ENCODE results near the gene CACNA1C.

The CACNA1C gene

DNA sequence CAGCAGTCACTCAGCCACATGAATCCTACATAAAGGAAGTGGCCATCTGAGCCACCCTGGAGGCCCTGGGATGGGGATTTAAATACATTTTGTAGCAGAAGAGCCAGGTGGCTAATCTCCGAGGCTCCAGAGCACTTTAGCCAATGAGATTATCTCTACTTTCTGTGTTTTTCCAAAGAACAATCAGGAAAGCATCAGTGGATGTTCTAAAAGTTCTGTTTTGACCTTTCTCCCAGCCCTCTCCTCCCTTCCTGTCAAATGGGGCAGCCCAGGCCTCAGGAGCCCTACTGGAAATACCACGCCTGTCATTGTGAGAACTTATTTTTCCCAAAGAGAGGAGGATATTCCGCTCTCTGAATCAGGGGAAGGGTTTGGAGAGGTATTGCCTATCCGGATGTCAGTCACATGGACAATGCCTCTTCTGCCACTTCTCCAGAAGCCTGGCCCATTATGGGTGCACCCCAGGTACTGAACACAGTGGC lies 405.2 kb downstream of the CACNA1C start:
- no peak for DNase-seq (ENCODE audit: low read depth)

DNA sequence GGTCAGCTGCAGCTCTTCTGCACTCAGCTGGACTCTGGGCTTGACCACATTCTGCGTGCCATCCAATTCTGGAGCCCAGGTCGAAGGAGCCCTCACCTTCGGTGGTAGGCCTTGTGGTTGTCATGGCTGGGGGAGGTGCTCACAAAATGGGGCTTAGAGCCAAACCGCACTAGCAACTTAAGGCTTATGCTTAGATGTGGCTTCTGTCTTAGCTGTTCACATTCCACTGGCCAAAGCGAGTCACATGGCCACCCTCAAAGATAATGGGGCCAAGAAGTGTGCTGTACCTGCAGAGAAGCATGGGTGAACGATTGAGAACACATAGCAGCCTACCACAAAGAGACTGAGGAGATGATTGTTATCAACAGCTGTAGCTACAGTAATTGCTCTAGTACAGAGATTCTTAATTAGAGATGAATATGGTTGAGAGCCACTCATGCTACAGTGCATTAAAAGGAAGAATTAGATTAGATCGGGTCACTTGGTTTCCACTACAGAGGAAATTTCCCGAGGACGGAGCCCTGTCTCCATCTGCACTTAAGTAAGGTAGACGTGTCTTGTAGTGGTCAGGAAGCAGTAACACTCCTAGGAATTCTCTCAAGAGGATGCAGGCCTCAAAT lies 407.4 kb downstream of the CACNA1C start:
- DNase-seq (ENCODE audit: low read depth) = no peak

DNA sequence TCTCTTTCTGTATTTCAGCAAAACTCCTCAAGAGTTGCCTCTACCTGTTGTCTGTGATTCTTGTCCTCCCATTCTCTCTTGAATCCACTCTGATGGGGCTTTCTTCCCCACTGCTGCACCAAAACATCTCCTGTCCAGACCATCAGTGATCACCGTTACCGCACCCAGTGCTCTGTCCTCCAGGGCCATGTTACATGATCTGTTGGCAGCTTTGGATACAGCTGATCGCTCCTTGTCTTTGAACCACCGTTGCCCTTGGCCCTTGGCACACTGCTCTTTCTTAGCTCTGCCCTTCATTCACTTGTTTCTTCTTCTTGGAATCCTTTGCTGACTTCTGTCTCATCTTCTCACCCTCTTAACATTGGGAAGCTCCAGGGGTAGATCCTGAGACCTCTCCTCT lies 408.3 kb downstream of the CACNA1C start:
- no peak for DNase-seq (ENCODE audit: low read depth)

DNA sequence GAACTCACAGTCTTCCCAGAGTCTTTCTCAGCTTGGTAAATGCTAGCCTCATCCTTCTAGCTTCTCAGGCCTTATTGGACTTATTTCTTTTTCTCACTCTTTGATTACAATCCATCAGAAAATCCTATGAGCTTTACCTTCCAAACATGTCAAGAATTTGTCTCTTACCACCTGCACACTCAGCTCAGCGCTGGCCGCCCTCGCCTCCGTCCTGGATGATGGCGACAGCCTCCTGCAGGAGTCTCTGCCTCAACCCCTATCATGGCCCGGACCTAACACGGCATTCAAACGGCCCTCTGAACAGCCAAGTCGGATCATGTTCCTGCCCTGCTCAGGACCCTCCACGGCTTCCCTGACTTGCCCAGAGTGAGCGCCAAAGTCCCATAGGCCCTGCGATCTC lies 408.9 kb downstream of the CACNA1C start:
- DNase-seq (ENCODE audit: low read depth) = no peak

DNA sequence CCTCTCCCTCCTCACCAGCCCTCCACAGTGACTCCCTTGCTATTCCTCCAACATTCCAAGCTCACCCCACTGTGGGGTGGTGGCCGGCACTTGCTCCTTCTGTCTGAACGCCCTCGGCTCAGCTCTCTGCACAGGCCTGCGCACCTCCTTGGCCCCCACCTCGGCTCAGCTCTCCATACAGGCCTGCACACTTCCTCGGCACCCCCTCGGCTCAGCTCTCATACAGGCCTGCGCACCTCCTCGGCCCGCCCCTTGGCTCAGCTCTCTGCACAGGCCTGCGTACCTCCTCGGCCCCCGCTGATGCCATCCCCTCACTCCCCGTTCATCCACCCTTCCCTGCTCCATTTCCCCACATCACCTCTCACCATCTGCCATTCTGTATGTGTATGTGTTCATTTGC lies 409.3 kb downstream of the CACNA1C start:
- no peak for DNase-seq (ENCODE audit: low read depth)

DNA sequence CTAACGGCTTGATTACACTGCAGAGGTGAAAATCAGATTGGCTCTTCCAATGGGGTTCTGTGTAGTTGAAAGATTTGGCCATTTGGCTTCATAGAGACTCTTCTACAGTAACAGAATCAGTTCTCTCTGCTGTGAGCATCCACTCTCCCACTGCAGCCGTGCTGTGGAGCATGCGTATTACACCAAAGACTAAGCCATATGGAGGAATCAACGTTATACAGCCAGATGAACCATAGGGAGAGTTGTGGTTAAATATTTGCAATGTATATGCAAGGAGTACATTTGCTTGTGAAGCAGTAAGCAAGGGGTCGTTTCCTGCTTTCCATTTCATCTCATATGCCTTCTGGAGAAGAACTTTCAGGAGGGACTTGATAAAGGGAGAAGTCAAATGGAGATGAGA lies 410.9 kb downstream of the CACNA1C start:
- DNase-seq (ENCODE audit: low read depth) = no peak

DNA sequence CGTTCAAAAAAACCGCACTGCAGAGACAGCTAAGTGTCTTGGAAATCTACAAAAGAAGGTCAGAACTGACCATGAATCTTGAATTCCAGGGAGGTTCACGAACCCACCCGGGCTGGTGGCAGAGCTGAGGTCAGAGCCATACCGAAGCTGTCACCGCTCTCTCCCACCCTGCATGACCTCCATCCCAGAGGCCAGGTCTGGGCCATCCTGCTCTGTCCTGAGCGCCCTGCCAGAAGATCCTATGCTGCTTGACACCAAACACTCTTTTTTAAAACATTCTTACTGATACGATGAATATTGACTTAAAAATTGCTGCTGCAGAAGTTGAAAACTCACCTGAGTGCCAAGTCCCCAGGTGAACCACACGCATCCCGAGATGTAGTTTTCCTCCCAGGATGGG lies 412.9 kb downstream of the CACNA1C start:
- no peak for DNase-seq (ENCODE audit: low read depth)

DNA sequence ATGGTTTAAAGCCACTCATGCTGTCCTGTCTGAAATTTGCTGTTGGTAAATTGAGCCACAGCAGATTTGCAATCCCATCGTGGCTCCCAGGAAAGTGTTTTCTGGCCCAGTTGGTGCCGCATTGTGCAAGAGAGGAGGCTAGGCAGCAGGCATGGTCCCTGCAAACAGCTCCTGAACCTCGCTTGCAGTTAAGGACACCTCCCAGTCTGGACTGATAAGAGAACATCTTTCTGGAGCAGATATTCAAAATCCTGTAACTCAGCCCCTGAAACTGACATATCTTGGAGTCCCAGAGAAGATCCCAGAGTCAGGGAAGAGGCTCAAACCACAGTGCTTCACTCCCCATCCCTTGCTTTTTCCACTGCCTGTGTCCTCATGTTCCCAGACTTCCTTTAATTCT lies 413.4 kb downstream of the CACNA1C start:
- DNase-seq (ENCODE audit: low read depth) = no peak

DNA sequence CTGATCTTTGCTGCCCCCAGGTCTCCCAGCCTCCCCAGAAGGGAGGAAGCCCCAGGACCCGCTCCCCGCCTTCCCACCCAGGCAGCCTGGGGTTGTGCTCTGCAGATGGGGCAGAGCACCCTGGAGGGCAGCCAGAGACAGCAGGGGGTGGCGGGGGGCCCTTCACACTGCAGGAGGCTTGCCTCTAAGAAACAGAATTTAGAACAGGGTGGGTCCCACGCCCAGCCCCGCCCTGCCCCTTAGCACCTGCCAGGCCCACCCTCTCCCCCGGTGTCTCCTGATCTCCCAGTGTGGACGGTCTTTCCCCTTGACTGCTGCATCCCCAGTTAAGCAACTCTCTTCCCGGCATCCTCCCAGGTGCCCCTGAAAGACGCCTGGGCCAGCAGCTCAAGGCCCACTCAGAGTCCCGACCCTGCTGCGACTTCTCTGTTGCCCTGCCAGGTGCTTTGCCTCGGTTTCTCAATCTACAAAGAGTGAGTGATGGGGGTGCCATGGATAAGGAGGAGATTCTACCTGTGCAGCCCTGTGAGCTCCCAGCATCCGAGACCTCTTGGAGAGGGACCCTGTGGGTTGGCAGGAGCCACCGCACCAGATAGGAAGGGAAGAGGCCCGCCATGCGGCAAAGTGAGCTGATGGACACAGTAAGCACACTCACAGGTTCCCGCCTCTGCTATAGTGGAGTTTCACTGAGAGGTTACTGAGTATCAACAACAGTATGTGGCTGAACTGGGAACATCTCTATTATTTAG lies 414.8 kb downstream of the CACNA1C start:
- no peak for DNase-seq (ENCODE audit: low read depth)

DNA sequence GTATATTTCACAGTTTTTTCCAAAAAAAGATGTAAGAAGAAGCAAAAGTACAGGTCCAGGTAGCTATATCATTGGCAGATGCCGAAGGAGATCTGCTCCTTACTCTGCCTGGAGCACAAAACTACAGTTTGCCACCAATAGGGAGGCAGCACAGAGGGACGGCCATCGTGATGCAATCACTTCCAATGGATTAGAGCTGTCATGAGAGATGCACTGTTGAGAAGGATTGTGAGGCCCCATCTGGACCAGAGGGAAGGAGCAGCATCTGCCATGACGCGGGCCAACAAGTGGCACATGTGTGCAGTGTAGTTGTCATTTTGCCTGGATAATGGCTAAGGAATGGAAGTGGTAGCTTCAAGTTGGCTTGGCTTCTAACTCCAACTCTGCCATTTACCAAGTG lies 423.2 kb downstream of the CACNA1C start:
- DNase-seq (ENCODE audit: low read depth) = no peak

DNA sequence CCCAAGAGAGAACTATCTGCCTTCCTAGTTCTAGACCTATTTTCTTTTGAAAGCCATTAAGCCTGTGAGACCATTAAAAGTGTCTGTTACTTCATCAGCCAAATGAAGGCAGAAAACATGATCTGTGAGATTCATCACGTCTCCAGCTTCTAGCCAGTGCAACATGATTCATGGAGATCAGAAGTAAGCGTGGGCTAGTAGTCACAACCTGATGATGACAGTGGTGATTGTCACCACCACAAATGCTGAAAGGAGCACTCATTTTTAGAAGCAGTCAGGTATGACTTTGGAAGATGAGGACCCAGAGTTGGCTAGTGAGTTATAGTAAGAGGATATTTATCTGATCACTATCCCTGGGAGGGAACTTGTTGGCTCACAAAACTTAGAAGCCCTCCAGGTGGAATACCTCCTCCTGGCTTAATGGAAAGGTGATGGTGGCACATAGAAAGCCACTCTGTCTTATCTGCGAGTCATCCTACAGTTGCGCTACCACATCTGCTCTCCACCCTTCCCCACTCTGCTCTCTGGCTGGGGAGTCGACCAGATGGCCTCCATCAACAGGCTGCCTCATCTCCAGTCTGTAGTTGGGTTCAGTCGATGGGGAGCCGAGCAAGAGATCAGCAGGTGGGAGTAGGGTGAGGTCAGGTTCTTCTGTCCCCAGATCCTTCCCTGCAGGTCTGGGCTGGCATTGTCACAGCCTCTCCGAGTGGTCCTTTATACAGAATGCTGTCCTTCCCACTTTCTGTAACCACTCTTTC lies 424.4 kb downstream of the CACNA1C start:
- no peak for DNase-seq (ENCODE audit: low read depth)

DNA sequence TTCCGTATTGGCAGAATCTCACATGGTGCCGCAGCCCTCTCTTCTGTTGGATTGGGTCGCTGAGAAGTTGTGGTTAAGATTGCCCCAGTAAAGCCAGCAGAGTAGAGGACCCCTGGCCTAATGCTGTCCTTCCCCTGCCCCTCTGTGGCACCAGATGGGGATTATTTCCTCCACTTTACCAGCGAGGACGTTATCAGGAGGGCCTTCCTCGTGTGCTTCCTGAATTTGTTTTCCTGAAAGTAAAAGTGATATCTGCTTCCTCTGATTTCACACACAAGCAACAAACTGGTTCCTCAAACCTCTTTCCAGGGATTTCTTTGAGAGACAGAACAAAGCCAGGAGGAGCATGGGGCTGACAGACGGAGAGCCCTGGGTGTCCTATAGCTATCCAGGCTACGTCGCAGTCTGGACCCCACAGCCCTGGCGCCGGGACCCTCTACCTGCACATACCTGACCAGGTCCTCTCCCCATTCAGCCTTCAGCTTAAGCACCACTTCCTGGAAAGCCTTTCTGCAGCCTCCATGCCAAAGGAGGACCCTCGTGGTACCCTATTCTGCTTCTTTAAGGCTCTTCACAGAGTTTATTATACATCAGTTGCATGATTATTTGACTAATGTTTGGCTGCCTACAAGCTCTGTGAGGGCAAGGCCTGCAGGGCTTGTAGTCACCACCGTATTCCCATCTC lies 427.2 kb downstream of the CACNA1C start:
- DNase-seq (ENCODE audit: low read depth) = no peak

DNA sequence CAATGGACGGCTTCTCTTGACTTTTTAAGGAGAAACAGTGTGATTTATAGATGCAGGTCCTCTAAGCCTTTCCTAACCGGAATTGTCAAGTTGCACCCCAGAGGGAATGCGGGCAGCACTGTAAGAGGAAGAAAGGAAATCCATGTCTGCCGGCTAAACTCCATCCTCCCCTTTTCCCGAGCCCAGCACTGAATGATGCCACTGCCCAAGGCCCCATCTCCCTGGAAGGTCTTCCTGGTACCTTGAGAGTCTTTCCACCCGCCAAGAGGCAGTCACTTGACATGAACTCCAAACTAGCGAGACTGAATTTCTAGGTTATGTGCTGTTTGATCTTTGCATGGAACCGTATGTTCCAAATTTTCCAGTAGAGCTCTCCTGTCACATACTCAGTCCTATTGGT lies 428.6 kb downstream of the CACNA1C start:
- DNase-seq (ENCODE audit: low read depth) = no peak

DNA sequence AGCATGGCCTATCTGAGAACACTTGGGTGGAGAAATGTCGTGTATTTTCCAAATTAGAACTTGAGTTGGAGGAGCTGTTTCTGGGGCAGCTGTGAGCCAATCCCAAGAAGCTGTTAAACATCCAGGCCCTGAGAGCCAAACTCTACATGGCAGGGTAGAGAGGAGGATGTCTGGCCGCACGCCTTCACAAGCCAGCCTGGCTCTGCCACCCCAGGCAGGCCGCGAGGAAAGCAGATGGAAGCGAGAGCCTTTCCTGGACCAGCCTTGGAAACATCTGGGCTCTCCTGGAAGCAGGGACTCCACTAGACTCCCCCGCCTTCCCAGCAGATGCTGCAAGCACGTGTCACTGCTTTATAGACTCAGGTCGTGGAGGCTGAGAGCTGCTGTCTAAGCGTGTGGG lies 429.2 kb downstream of the CACNA1C start:
- no peak for DNase-seq (ENCODE audit: low read depth)

DNA sequence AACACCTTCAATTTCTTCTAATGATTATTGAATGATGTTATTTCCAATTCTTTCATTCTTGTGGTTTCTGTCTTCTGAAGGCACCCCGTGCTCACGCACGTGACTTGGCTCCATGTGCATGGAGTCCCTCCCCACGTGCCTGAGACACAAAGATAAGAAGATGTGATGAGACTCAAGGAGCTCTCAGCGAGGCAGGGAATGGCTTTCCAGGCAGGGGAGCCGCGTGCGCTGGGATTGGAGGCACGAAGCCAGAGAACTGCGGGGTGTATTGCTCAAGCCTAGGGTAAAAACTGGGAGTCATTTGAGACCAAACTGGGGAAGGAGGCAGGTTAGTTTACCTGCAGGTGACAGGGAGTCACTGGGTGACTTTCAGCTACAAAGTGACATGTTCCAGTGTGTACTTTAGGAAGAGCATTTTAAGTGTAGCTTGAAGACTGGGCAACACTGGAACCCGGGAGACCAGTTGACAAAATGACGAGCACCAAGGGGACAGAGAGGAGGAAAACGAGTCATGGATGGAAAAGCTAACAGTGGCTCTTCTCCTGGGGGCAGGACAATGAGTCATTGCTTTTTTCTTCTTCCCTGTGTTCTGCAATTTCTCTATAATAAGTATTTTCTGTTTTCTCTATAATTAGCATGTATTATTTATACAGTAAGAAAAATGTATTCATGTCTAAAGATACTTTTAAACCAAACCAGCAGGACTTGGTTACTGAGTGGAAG lies 430.3 kb downstream of the CACNA1C start:
- no peak for DNase-seq (ENCODE audit: low read depth)

DNA sequence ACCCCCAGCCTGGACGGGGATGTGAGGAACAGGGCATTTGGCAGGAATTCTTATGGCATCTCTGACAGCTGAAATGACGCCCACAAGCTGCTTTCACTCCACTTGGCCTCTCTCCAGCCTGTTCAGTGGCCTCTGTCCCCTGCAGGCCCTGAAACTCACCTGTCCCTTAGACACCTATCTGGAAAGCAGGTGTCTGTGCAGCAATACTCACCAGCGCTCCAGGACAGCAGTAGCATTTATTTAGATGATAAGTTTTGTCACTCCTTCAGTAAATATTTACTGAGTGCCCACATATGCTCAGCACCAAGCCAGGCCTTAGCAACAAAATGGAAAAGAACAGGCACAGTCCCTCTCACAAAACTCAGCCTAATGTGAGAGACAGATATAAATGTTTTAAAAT lies 430.9 kb downstream of the CACNA1C start:
- DNase-seq (ENCODE audit: low read depth) = no peak

DNA sequence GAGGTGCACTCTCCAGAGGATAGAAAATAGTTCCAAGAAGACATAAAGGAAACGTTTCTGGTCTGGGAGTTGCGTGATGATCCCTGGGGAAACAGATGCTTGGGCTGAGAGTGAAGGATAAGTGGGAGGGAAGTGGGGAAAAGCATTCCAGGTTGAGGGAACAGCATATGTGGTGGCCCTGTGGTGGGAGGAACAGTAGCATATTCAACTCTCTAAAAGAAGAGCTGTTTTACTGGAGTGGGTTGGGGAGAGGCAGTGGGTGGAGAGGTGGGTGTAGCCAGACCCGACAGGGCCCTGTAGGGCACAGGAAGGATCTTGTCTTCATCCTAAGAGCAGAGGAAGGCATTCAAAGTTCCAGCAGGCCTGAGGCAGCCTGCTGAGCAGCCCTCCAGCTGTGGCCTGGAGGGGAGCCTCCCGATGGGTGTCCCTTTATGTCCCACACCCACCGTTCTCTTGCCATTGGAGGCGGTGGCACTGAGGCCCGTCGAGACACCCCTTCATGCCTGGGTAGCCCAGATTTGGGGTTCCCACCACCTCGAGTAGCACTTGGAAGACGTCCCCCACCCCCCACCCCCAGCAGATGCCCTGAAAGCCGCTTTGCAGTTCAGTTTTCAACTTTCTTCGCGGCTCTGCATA lies 431.5 kb downstream of the CACNA1C start:
- no peak for DNase-seq (ENCODE audit: low read depth)

DNA sequence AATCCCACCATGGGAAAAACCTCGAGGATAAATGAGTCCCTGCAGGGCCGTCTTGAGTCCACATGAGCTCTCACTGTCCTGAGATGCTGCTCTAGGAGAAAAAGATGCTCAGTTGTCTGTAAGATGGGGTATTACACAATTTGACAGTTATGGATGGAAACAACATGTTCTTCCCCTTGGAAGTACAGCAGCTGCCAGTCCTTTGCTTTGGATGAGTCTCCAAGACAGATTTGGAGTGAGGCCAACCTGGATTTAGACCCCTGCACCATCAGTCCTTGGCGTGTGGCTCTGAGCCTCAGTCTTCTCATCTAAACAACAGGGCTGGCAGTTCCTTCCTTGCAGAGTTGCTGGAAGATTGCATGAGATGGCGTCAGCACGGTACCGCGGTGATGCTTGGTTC lies 432.9 kb downstream of the CACNA1C start:
- no peak for DNase-seq (ENCODE audit: low read depth)

DNA sequence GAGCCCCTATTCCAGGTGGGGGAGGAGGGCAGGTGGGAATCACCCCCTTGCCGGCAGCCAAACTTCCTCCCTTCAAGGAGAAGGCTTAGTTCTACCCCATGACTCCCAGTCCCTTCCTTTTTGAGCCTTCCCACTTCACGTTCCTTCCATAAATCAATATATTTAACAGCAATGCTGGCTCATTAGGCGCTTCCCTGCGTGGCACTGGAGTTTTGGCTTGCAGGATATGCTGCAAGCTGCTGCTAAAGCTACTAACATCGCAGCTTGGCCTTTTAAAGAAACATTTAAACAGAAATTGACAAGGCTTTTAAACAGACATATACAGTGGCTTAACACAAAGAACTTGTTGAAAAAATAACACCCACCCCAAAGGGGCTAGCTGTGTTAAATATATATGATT lies 434.0 kb downstream of the CACNA1C start:
- no peak for DNase-seq (ENCODE audit: low read depth)

DNA sequence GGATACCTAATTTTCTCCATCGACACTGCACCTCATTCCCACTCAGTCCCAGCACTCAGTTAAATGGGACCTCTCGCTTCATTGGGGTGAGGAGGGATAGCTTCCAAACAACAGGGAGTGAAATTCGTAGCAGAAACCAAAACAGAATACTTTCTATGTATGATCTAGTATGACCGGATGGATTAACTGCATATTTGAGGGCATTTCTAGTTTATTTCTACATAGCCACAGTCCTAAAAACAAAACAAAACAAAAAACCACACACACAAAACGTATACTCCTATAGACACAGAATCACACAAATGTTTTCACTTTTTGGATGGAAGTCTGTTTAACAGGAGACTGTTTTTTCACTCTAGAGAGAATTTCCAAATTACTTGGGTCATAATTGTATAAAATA lies 434.5 kb downstream of the CACNA1C start:
- no peak for DNase-seq (ENCODE audit: low read depth)

DNA sequence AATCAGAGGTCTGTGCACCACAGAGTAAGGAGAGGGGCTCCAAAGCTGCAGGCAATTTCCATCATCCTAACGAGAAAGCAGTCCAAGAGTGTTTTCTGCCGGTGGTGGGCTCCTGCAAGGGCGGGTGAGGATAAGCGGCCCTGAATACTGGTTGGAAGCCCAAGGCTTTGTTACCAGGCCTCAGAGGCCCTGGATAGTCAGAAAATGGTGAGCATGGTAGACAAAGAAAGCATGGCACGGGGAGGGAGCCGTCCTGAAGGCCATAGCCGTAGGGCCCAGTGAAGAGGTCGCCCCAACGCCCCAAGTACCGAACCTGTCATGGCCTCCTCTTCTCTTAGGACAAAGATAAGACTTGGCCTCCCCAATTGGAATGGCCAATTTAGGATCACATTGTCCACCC lies 435.3 kb downstream of the CACNA1C start:
- no peak for DNase-seq (ENCODE audit: low read depth)

All from HS-27A (cell line).